ENCODE data around the gene PLAC1.

DNA sequence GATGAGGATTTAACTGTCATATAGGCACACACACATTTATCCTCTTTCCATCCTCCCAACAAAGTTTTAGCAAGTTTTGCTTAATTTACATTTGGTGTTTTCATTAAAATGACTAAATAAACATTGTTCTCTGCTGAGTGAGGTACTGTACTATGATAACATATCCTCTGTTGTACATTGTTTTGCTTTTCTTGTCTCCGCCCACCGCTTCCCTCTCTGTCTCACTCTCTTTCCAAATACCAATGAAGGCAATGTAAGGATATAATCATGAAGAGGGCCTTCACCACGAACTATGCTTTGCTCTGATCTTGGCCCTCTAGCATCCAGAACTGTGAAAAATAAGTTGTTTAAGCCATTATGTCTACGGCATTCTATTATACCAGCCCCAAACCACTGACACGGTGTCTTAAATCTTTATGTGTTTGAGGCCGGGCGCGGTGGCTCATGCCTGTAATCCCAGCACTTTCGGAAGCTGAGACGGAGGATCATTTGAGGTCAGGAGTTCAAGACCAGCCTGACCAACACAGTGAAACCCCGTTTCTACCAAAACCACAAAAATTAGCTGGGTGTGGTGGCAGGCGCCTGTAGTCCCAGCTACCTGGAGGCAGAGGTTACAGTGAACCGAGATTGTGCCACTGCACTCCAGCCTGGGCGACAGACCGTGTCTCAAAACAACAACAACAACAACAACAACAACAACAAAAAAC, 133.0 kb downstream of the PLAC1 start:
- TF ChIP-seq CTCF (IDR thresholded peaks at IDR 0.05) (no peak), POLR2AphosphoS5 (IDR thresholded peaks at IDR 0.05) (no peak), POLR2A (IDR thresholded peaks at IDR 0.05) (no peak), EP300 (IDR thresholded peaks at IDR 0.05) (no peak)
